Embryonic facial prominence (tissue), 1 donor: ENCODE measurements around the gene MYO5B.

ENCODE experiments used
- DNase-seq: peaks from one replicate; pipeline ENCODE4 v3.0.0-alpha.2; 2016; ENCODE audit errors: extremely low spot score

MYO5B gene

GRCh38 chr18:50188652-50189051, 6.3 kb downstream of the MYO5B start:
- DNase-seq = no peak

GRCh38 chr18:50187659-50188058, 7.3 kb downstream of the MYO5B start:
- DNase-seq = no peak

- no peak for DNase-seq
These were observed 8.6 kb downstream of the MYO5B start for GRCh38 chr18:50186385-50186784.

- no peak for DNase-seq
These were observed 11.4 kb downstream of the MYO5B start for GRCh38 chr18:50183556-50183955.

- no peak for DNase-seq
These were observed 12.4 kb downstream of the MYO5B start for GRCh38 chr18:50182511-50182910.

- no peak for DNase-seq
These were observed 13.4 kb downstream of the MYO5B start for GRCh38 chr18:50181590-50181989.

GRCh38 chr18:50179465-50179864, 15.5 kb downstream of the MYO5B start:
- no peak for DNase-seq

- DNase-seq = no peak
These were observed 17.5 kb downstream of the MYO5B start for GRCh38 chr18:50177294-50177992.

- no peak for DNase-seq
These were observed 22.6 kb downstream of the MYO5B start for GRCh38 chr18:50172367-50172766.

- DNase-seq = no peak
These were observed 23.5 kb downstream of the MYO5B start for GRCh38 chr18:50171406-50171805.

- DNase-seq = no peak
These were observed 24.9 kb downstream of the MYO5B start for GRCh38 chr18:50170004-50170403.

- no peak for DNase-seq
These were observed 25.8 kb downstream of the MYO5B start for GRCh38 chr18:50169149-50169548.

- DNase-seq = no peak
These were observed 27.0 kb downstream of the MYO5B start for GRCh38 chr18:50167966-50168365.

- no peak for DNase-seq
These were observed 28.0 kb downstream of the MYO5B start for GRCh38 chr18:50166901-50167300.

GRCh38 chr18:50163505-50163904, 31.4 kb downstream of the MYO5B start:
- DNase-seq = no peak

- DNase-seq = no peak
These were observed 32.3 kb downstream of the MYO5B start for GRCh38 chr18:50162486-50163304.

GRCh38 chr18:50161597-50162205, 33.2 kb downstream of the MYO5B start:
- no peak for DNase-seq

- DNase-seq = no peak
These were observed 35.3 kb downstream of the MYO5B start for GRCh38 chr18:50159654-50160046.

GRCh38 chr18:50158866-50159653, 35.9 kb downstream of the MYO5B start:
- no peak for DNase-seq

- no peak for DNase-seq
These were observed 39.5 kb downstream of the MYO5B start for GRCh38 chr18:50155406-50155805.

- no peak for DNase-seq
These were observed 40.5 kb downstream of the MYO5B start for GRCh38 chr18:50154420-50154819.

GRCh38 chr18:50152900-50153299, 42.0 kb downstream of the MYO5B start:
- DNase-seq = peak; percentile 5
